ENCODE data around the gene SLC7A1. TPM values are rescaled to one million over a fixed set of nuclear protein-coding genes. Genes with fewer than 3 reads are reported as not detected.

The SLC7A1 gene
- total and polyA plus RNA-seq, 2 of the 4 experiments (the other 2 are of a cell fraction) = 9.7 to 22.3 TPM

DNA sequence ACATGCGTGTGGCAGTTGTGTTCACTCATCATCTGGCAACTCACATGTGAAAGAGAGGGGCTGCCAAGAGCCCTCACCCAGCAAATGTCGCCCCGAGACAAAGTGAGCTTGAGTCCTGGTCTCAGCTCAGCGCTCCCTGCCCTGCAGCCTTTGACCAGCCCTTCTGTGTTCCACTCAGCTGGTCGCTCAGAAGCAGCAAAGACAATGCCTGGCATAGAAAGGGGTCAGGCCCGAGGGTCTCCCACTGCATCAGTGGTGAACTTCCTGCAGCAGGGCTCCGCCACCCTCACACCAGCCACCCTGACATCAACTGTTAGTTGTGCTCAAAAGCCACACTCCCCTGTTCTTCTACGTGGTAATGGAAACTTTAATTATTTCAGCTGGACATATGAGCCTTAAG, 68.0 kb downstream of the SLC7A1 start:
- Histone ChIP-seq H2AFZ (replicated peaks; ENCODE audit: low read length, poor library complexity) (no peak overlapping the region), H2BK15ac (ENCODE audit: low read depth, low read length) (no peak overlapping the region), H3K9ac (ENCODE audit: low read depth, low read length) (no peak overlapping the region), H3K18ac (ENCODE audit: low read depth, low read length) (no peak overlapping the region), H3K27ac (ENCODE audit: insufficient read depth, low read length) (no peak overlapping the region), H2AK5ac (ENCODE audit: low read depth, low read length) (no peak overlapping the region), H2BK120ac (ENCODE audit: low read depth, low read length) (no peak overlapping the region), H3K56ac (ENCODE audit: extremely low read depth, insufficient read depth, low read length) (no peak overlapping the region), H3K4ac (ENCODE audit: low read depth, low read length) (no peak overlapping the region), H3K23ac (ENCODE audit: low read depth, low read length) (no peak overlapping the region), H3K79me1 (ENCODE audit: low read depth in 1 of 2, low read length in 2 of 2) (peaks cover 9 to 51% of the 10 kb centered on the region in 2 experiments; a peak in 3 of 4 replicates), H3K14ac (replicated peaks; ENCODE audit: low read depth, low read length) (no peak overlapping the region), H3K27me3 (ENCODE audit: control insufficient read depth, insufficient read depth, low read length) (no peaks in the 10 kb centered on the region), H3K9me3 (ENCODE audit: control insufficient read depth, insufficient read depth, low read length) (no peaks in the 10 kb centered on the region), H2AK9ac (replicated peaks; ENCODE audit: low read depth, low read length, poor library complexity) (no peak overlapping the region), H3K4me3 (ENCODE audit: insufficient read depth, low read depth, low read length) (no peak overlapping the region), H3K4me1 (ENCODE audit: control insufficient read depth, insufficient read depth, low read length) (no peaks in the 10 kb centered on the region), H4K5ac (ENCODE audit: low read depth, low read length) (no peak overlapping the region), H3K4me2 (ENCODE audit: low read depth, low read length) (no peak overlapping the region), H3K36me3 (ENCODE audit: control insufficient read depth, insufficient read depth, low read length) (peaks cover 50% of the 10 kb centered on the region), H2BK5ac (ENCODE audit: low read depth, low read length, poor library complexity, severe bottlenecking) (no peak overlapping the region), H4K20me1 (ENCODE audit: insufficient read depth, low read length) (no peaks in the 10 kb centered on the region), H4K91ac (ENCODE audit: insufficient read depth, low read depth, low read length) (no peak overlapping the region), H2BK20ac (ENCODE audit: low read depth, low read length) (no peak overlapping the region), H4K8ac (ENCODE audit: low read depth in 2 of 2, low read length in 2 of 2) (no peak overlapping the region), H3K9me1 (ENCODE audit: insufficient read depth, low read length) (peaks cover 7% of the 10 kb centered on the region; the same call in 1 of the 2 replicates)
- ChIA-PET CTCF (no interaction called here), POLR2A (ENCODE audit: unreplicated experiment) (no interaction called here)
- TF ChIP-seq, protein P1, sequence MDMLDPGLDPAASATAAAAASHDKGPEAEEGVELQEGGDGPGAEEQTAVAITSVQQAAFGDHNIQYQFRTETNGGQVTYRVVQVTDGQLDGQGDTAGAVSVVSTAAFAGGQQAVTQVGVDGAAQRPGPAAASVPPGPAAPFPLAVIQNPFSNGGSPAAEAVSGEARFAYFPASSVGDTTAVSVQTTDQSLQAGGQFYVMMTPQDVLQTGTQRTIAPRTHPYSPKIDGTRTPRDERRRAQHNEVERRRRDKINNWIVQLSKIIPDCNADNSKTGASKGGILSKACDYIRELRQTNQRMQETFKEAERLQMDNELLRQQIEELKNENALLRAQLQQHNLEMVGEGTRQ (IDR thresholded peaks at IDR 0.05; ENCODE audit: low read depth, low read length) = no peak
- no peak for TF ChIP-seq POLR2A (IDR thresholded peaks at IDR 0.05; ENCODE audit: low read depth, low read length)
- no peak for ATAC-seq (ENCODE audit: low read depth)
- 100% methylated on average over 2 of the region's 8 CpGs; no CpG with 5 or more reads in 1 of the 2 experiments for WGBS, 2 experiments (ENCODE audit: extremely low coverage in 2 of 2, insufficient read length in 1 of 2)
- no peak for DNase-seq
- dilution Hi-C loops (cut with HindIII; ENCODE audit: low sequenced_read_pairs, unreplicated experiment) = no loop called here
- BruUV-seq (replicated peaks) = no TSS peak
- in situ Hi-C loops (cut with MboI; ENCODE audit: low sequenced_read_pairs) = no loop called here
- intact Hi-C loops (cut with micrococcal nuclease) = no loop called here
